ENCODE results near the gene MBL2.

Gene MBL2

GRCh38 chr10:52774600-52775106 is 2.1 kb upstream of the MBL2 start:
- DNase-seq (ENCODE audit: low read depth, low spot score): no peak
- H3K27ac ChIP-seq: no peak overlapping the region

GRCh38 chr10:52774182-52774581 is 1.6 kb upstream of the MBL2 start:
- DNase-seq (ENCODE audit: low read depth, low spot score): no peak
- no peak overlapping the region for H3K27ac ChIP-seq

GRCh38 chr10:52771534-52772445 is 794 bp downstream of the MBL2 start:
- no peak for DNase-seq (ENCODE audit: low read depth, low spot score)
- no peak overlapping the region for H3K27ac ChIP-seq

- DNase-seq (ENCODE audit: low read depth, low spot score): no peak
These were observed 1.7 kb downstream of the MBL2 start for GRCh38 chr10:52770904-52771303.

GRCh38 chr10:52769966-52770365 is 2.6 kb downstream of the MBL2 start:
- H3K27ac ChIP-seq: no peak overlapping the region
- no peak for DNase-seq (ENCODE audit: low read depth, low spot score)

More at GRCh38 chr10:52770904-52771303, 1.7 kb downstream of the MBL2 start:
- H3K27ac ChIP-seq: no peak overlapping the region

- DNase-seq (ENCODE audit: low read depth, low spot score): no peak
- no peak overlapping the region for H3K27ac ChIP-seq
These were observed 4.5 kb downstream of the MBL2 start for GRCh38 chr10:52768001-52768532.

- DNase-seq (ENCODE audit: low read depth, low spot score): no peak
- no peak overlapping the region for H3K27ac ChIP-seq
These were observed 10.5 kb downstream of the MBL2 start for GRCh38 chr10:52762088-52762487.

GRCh38 chr10:52759154-52759553 is 13.4 kb downstream of the MBL2 start:
- no peak for DNase-seq (ENCODE audit: low read depth, low spot score)
- H3K27ac ChIP-seq: no peak overlapping the region

- no peak overlapping the region for H3K27ac ChIP-seq
- no peak for DNase-seq (ENCODE audit: low read depth, low spot score)
These were observed 14.2 kb downstream of the MBL2 start for GRCh38 chr10:52758406-52758805.

GRCh38 chr10:52757773-52758172 is 14.8 kb downstream of the MBL2 start:
- DNase-seq (ENCODE audit: low read depth, low spot score): no peak
- H3K27ac ChIP-seq: no peak overlapping the region

GRCh38 chr10:52756966-52757365 is 15.6 kb downstream of the MBL2 start:
- DNase-seq (ENCODE audit: low read depth, low spot score): no peak
- no peak overlapping the region for H3K27ac ChIP-seq

- H3K27ac ChIP-seq: no peak overlapping the region
- no peak for DNase-seq (ENCODE audit: low read depth, low spot score)
These were observed 16.3 kb downstream of the MBL2 start for GRCh38 chr10:52756295-52756694.

GRCh38 chr10:52755297-52756062 is 17.1 kb downstream of the MBL2 start:
- H3K27ac ChIP-seq: no peak overlapping the region
- peak; percentile 27 for DNase-seq (ENCODE audit: low read depth, low spot score)

- DNase-seq (ENCODE audit: low read depth, low spot score): no peak
- H3K27ac ChIP-seq: no peak overlapping the region
These were observed 19.7 kb downstream of the MBL2 start for GRCh38 chr10:52752801-52753445.

GRCh38 chr10:52752261-52752660 is 20.3 kb downstream of the MBL2 start:
- no peak overlapping the region for H3K27ac ChIP-seq
- DNase-seq (ENCODE audit: low read depth, low spot score): no peak

GRCh38 chr10:52751337-52751736 is 21.2 kb downstream of the MBL2 start:
- no peak for DNase-seq (ENCODE audit: low read depth, low spot score)
- H3K27ac ChIP-seq: no peak overlapping the region

GRCh38 chr10:52750629-52751028 is 22.0 kb downstream of the MBL2 start:
- DNase-seq (ENCODE audit: low read depth, low spot score): no peak
- H3K27ac ChIP-seq: no peak overlapping the region

GRCh38 chr10:52747694-52748093 is 24.9 kb downstream of the MBL2 start:
- no peak for DNase-seq (ENCODE audit: low read depth, low spot score)
- no peak overlapping the region for H3K27ac ChIP-seq

- no peak for DNase-seq (ENCODE audit: low read depth, low spot score)
- H3K27ac ChIP-seq: no peak overlapping the region
These were observed 26.4 kb downstream of the MBL2 start for GRCh38 chr10:52746169-52746568.

GRCh38 chr10:52744057-52744805 is 28.4 kb downstream of the MBL2 start:
- no peak for DNase-seq (ENCODE audit: low read depth, low spot score)
- no peak overlapping the region for H3K27ac ChIP-seq

Data from epithelial cell of prostate (primary cell).